Head of caudate nucleus (tissue), 42 donors: ENCODE results near the gene IRS1.

Experiments
- DNase-seq, 42 donors: peaks; one replicate each; pipeline versions ENCODE4 v3.0.0 to v3.0.0-alpha.2; 2020 to 2021; ENCODE audit warnings: mixed read lengths in 7 of 42
- intact Hi-C: fragments of 100-400 bp; cut with DNase I; formaldehyde crosslinking; loops from one replicate; pipeline ENCODE4 v1.15.0; 2022

Gene IRS1

DNA sequence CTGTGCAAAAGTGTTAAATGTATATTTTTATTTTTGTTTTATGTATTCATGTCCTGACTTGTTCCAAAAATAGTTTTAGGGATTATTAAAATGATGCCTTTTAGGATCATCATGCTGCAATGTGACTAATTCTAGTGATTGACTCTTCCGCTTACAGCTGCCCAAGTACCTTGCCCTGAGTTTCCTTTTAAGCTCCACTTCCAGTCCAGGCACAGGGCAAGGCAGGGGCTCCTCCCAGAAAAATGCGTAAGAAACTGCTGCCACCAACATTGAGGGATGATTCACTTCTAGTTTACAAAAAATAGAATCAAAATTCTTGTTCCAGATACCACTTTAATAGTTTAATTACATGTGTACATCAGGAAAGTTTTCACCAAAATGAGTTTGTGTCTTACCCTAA, 116.4 kb downstream of the IRS1 start:
- intact Hi-C loops, result no loop called here
- no peak for DNase-seq
